GM18505 (cell line): ENCODE measurements around the gene PNMT.

ENCODE experiments used
- ATAC-seq: cut with Tn5 transposase; IDR thresholded peaks from one replicate; pipeline ENCODE4 v1.9.1; 2021; ENCODE audit not compliant: unreplicated experiment
- POLR2A ChIP-seq: IDR thresholded peaks from 4 replicates; pipeline ENCODE4 v1.6.1; 2011; ENCODE audit warnings: borderline replicate concordance; ENCODE audit not compliant: insufficient read depth, insufficient read length; ENCODE audit errors: extremely low read depth

The PNMT gene

DNA sequence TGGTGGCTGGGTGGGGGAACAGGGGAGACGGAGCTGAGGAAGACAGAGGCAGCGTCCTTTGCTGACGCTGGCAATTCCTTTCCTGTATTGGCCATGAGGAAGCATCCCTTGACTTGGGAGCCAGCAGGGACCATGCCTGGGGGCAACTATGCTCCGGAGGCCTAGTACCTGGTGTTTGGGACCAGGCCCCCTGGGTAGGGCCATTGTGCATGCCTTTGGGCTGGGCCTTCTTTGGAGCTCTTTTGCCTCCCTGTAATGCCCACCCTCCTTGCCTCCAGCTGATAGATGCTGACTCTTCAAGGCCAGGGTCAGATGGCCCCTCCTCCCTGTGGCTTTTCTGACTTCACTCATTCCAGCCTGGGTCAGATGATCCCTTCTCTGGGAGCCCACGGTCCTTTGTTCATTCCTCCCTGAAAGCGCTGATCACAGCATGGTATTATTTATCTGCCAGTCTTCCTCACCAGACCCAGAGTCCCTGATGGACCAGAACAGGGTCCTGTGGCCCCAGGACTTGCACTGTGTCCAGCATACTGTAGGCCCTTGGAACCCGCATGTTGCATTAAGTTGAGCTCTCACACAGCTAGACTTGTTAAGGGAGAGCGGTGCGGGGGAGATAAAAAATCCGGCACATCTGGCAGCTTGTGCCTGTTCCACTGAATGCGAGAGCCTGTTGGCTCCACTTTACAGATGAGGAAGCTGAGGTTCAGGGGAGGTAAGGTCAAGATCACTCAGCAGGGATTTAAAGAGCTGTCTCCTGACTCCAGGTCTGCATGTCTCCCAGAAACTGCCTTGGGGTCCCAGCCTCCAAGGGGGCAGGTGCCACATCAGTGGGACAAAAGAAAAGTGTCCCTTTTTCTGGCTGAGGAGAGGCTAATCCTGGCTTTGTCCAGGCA is 28.4 kb upstream of the PNMT start:
- ATAC-seq, result no peak

DNA sequence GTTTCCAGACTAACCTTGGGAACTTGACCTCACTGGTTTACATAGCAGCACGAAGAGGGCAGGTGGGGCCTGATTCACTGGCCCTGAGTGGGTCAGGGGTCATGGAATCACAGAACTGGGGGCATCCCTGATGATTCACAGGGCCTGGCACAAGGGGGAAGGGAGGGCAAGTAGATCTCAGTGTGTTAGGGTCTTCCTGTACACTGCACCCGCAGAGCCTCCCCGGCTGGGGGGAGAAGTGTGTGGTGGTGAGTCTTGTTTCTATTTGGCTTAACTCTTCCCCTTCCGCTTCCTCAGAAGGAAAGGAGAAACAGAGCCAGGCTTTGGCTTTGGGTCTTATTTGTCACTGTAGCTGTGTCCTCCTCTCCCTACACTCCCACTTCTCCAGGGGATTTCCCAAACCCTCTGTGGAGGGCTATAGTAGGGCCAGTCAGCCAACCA is 27.6 kb upstream of the PNMT start:
- no peak for ATAC-seq
- no peak for TF ChIP-seq POLR2A

More for the DNA sequence above, 28.4 kb upstream of the PNMT start:
- no peak for TF ChIP-seq POLR2A

DNA sequence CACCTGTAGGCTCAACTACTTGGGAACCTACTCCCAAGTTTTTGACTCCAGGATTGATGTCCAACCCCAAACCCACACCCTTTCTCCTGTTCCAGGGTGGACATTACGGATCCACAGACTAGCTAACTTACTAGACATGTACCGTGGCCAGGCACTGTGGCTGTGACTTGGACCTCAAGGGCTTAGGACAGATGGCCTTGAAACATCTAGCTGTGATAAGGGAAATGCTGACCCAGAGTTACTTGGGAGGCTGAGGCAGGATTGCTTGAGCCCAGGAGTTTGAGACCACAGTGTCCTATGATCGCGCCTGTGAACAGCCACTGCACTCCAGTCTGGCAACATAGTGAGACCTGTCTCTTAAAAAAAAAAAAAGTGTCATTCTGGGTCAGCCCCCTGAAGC is 27.2 kb upstream of the PNMT start:
- no peak for ATAC-seq
- TF ChIP-seq POLR2A, result no peak

DNA sequence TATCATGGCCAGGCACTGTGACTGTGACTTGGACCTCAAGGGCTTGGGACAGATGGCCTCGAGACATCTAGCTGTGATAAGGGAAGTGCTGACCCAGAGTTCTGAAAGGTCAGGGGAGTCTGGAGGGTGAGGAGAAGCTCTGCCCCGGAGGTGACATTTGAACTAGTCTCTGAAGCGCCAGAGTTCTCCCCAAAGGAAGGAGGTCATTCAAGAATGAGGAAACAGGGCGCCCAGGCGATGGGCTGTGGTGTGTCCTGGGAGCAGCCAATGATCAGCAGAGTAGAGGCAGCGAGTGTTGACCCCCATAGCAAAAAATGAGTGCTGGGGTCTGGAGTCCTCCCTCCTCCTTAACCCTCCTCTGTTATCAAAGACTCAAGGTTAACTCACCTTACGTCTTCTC is 26.4 kb upstream of the PNMT start:
- ATAC-seq, result no peak
- TF ChIP-seq POLR2A, result no peak

DNA sequence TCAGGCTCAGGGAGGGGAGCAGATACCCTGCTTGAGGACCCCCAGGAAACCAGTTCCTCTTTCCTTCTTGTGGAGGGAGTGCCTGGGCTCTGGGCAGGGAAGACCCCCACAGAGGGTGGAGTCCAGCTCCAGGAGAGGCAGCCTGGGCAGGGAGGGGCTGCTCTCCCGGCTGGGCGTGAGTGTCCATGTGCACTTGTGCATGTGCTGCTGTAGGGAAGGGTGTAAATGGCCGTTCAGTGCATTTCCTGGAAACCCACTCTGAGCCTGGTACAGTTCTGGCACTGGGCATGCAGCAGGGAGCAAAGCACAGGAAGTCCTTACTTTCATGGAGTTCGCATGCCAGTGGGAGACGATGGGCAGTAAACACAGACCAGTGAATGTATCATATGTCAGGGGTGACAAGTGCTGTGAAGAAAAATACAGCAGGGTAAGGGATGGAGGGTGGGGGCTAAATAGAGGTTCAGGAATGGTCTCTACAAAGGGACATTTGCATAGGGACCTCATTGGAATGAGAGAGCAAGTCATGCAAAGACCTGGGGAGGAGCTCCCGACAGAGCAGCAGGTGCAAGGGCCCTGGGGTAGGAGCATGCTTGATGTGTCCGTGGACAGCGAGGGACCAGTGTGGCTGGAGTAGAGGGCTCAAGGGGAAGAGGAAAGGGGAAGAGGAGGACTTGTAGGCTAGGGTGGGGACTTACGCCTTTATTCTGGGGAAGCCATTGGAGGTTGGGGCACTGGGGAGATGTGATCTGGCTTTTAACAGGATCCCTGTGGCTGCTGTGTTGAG is 25.8 kb upstream of the PNMT start:
- no peak for TF ChIP-seq POLR2A
- ATAC-seq, result no peak

DNA sequence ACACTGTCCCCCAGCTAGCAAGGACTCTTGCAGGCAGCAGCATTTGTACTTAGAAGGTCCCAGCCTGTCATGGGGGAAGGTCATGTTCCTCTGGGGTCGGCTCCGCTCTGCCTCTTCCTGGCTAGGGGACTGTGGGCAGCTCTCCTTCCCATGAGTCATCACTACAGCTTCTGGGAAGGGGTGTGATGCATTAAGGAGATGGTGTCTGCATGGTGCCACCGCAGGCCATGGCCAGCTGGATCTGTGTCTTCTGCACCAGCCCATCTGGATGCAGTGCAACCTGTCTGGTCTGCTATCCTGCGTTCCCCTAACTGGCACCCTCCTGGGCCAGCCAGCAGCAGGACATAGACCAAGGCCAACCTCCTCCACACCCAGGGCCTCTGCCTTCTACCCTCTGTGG is 25.0 kb upstream of the PNMT start:
- TF ChIP-seq POLR2A, result no peak
- ATAC-seq, result no peak

DNA sequence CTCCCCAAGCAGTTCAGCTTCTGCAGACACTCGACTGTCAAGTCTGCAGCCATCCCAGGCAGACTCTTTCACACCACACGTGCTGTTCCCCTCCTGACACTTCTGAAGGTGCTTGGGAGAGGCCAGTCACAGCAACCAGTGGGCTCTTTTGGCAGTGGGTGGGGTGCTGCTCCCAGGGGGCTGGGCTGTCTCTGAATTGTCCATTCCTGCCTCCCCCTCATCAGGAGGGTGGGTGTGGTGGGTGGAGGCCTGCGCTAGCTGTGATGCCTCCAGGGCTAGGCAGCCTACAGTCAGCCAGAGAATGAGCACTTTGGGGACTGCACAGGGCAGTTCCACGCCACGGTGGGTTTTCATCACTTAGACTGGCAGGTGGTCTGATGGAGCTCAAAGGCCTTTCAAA is 21.0 kb upstream of the PNMT start:
- ATAC-seq, result no peak

DNA sequence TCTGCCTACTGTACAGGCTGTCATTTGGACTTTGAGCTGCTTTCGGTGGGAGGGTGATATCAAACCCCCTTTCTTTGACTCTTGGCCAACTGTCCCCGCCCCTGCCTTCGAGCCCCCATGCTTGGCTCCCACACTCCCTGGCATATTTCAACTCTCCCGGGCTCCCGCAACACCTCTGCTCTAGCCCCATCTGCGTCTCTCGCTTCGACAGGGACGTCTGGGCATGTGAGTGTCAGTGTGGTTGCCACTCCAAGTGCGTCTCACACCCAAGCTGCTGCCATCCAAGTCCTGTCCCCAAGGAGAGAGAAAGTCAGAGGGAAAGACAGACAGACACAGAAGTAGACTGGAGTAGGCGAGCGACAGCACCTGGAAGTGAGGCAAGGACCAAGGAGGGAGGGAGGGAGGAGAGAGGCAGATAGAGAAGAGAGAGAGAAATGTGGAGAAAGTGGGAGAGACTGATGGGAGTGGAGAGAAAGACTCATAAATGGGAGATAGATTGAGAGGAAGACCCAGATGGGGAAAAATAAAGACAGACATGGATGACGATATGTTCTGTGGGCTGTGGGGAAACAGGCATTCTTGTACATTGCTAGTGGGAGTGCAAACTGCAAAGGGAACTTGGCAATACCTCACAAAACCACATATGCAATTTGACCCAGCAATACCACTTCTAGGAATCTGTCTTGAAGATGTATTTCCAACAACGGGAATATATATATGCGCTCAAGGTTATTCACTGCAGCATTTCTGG is 19.5 kb upstream of the PNMT start:
- no peak for TF ChIP-seq POLR2A
- no peak for ATAC-seq

More for the DNA sequence above, 21.0 kb upstream of the PNMT start:
- TF ChIP-seq POLR2A, result no peak

DNA sequence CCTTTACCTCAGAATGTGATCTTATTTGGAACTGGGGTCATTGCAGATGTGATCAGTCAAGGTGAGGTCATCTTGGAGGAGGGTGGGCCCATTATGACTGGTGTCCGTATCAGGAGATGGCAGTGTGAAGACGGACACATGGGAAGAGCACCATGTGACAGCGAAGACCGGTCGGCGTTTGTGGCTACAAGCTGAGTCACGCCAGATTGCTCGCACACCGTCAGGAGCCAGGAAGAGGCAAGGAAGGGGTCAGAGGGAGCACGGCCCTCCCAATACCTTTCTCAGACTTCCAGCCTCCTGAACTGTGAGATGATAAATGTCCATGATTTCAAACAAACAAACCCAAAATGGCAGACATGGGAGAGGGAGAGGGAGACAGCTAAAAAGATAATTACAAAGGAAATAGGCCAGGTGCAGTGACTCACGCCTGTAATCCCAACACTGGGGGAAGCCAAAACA is 18.1 kb upstream of the PNMT start:
- ATAC-seq, result no peak
- TF ChIP-seq POLR2A, result no peak

DNA sequence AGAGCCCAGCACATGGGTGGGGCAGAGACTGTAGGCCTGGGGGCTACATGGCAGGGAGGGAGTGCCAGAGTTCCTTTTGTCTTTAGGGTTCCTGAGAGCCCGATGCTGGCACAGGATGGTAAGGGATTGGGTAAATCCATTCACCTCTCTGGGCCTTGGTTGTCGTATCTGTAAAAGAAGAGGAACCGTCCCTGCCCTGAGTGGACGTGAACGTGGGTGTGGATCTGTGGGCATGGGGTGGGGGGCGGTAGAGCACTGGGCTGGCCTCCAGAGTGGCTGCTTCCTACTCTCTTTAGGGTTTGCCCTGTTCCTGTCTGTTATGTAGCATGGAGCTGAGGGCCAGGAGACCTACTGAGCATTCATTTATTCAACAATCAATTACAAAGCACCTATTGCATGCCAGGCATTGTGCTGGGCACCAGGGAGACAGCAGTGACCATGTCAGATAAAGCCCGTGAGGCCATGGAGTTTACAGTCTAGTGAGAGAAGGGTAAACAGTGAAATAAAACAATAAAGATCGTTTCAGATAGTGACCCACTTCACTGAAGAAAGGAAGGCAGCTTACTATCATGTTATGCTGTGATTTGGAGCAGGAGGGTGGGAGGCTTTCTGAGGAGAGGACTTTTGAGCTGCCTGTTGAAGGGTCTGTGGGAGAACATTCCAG is 16.2 kb upstream of the PNMT start:
- ATAC-seq, result no peak
- no peak for TF ChIP-seq POLR2A

DNA sequence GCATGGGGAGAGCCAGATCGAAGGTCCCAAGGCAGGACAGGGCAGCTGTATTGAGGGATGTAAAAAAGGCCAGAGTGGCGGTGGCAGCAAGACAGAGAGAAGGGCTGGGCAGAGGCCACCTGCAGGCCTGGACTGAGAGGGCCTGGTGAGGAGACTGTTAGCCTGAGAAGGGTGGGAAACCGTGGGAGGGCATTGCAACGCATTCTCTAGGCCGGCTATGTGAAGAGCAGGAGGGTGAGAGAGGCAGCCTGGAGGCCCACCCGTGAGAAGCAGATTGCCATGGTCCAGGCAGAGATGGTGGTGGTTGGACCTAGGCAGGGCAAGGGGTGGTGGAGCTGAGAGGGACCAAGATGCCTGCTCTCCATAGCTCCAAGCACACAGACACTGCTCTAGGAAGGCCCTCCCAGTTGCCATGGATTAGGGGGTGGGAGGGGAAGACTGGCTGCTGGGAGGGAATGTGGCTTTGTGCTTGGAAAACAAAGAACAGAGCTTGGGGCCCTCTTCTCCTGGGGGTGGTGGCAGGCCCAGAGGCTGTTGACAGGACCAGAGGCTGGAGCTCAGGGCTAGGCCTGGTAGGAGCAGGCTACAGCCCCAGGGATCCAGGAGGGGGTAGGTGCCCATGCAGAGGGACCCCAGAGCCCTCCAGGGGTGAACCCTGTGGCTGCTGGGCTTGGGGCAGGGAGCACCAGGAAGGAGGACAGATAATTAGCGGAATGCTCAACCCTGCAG is 15.5 kb upstream of the PNMT start:
- TF ChIP-seq POLR2A, result no peak
- no peak for ATAC-seq

DNA sequence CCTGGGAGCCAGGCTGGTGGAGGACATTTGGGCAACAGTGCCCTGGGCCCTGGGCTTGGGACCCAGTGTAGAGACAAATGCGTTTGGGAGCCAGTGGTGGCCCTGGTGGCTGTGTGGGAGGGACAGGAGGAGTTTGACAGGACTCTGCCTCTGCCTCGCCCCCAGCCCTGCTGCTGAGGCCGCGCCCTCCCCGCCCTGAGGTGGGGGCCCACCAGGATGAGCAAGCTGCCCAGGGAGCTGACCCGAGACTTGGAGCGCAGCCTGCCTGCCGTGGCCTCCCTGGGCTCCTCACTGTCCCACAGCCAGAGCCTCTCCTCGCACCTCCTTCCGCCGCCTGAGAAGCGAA is 15.0 kb upstream of the PNMT start:
- no peak for ATAC-seq

More for the DNA sequence above, 15.0 kb upstream of the PNMT start:
- TF ChIP-seq POLR2A, result no peak
